Stimulated activated CD4-positive, alpha-beta T cell treated with anti-CD3 and anti-CD28 coated beads, Interleukin-4, amount 100 ng/mL, for 4 hours (primary cell): ENCODE results near the gene TMSB15A.
A peak's percentile ranks its signal among the peaks of the same experiment; 100 is the strongest.
"Not testable (repeated sequence)": the region's sequence is repeated elsewhere in the genome, so short reads cannot be mapped to it uniquely, and the experiment has no call there.

Experiments used
- DNase-seq, 2 experiments: peaks; one replicate each; pipeline ENCODE4 v3.0.0-alpha.2; 2020

TMSB15A gene

DNA sequence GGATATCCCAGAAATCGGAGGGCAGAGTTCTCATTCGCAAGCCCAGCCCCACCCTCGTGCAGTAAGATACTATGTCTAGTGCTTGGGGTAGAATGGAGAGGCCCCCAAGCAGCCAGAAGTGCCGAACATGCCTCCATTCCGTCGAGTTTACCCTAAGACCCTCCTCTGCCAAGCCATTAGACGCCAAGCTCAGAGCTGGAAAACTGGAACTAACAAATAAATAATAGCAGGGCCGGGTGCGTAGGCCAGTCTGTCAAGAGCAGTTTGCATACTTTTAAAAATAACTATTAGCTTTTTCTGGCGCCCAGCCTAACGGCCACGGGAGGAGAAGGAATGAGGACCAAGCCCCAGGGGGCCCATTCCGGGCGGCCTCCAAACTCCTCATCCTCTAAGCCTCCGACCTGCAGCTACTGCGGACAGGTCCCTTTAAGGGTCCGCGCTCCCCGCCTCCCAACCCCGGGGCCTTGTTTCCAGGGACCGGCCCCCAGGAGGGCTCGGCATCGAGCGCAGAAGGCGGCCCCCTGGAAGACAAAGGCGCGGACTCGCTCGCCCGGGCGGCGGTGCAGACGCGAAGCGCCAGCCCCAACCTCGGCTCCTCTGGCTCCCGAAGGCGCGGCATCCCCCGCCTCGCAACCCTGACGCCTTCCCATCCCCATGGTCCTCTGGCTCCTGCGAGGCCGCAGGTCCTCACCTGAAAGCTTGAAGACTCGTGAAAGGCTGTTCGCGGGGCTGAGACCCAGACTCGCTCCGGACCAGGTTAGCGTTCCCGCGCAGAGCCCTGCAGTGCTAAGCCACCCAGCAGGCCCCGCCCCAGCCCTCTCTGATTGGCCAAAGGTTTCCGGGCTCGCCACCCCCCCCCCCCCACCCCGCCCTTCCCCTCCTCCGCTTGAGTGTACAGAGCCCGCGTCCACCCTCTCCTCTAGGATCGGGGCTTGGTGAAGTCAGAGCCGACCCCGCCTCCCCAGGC is at the start of gene TMSB15A:
Gene TMSB15A, minus strand, starts transcription at position 765 of the 967 bp plus-strand sequence.
- DNase-seq = peak; percentile 49 to 58

- DNase-seq = no peak
Observed at GRCh38 chrX:102560423-102561068, 44.0 kb upstream of the TMSB15A start.

- no peak for DNase-seq
Observed at GRCh38 chrX:102558607-102559006, 42.1 kb upstream of the TMSB15A start.

DNA sequence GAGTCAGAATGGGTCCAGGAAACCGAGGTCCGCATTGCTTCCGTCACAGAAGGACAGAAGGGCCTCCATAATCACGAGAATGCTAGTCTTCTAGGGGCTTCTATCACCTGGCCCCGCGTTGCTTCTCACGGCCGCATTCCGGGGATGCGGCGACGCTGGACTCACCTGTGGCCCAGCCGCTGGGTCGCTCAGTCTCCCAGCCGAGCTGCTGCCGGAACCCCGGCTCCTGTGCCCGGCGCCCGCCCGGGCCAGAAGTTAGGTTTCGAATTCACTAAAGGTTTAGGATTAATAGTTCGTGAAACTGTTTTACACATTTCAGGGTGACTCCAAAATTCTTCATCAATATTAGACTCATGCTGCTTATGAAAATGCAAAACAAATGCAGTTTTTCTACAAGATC is 31.7 kb upstream of the TMSB15A start:
- no peak for DNase-seq

- peak in 1 of 2 experiments; percentile 0 for DNase-seq
Observed at GRCh38 chrX:102546828-102547493, 30.4 kb upstream of the TMSB15A start.

DNA sequence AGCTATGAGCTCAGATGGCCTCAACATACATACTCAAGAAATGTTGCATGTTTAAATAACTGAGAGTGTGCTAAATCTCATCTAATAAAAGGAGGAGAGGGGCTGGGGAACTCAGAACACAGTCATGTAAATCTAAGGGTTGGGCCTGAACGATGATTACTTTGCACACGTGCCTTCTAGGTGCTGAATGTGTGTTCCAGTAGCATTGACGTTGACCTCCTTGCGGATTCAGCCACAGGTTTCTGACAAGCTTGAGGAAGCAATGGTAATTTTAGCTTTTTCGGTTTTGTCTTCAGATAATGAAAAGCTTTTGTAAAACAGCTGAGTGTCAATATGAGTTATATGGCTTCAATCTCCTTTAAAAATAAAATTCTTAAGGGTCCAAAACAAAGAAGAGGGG is 29.6 kb upstream of the TMSB15A start:
- not testable (repeated sequence) for DNase-seq

- DNase-seq = no peak
Observed at GRCh38 chrX:102535958-102536357, 19.4 kb upstream of the TMSB15A start.

DNA sequence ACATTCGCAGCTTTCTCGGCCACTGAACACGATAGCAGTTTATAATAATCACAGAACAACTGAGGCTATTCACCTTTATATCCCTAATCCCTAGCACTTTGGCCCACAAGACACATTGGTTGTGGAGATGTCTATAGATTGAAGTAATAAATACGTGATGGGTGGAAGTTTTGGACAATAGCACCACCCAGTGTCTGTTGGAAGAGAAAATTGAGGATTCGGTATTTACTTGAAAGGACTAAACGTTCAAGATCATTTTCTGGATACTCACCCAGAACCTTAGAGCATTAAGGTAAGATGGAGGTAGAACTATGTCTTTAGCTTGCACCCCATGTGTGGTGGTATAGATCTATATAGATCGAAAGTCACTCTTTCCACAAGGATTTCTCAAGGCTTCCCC is 787 bp upstream of the TMSB15A start:
- no peak for DNase-seq

DNA sequence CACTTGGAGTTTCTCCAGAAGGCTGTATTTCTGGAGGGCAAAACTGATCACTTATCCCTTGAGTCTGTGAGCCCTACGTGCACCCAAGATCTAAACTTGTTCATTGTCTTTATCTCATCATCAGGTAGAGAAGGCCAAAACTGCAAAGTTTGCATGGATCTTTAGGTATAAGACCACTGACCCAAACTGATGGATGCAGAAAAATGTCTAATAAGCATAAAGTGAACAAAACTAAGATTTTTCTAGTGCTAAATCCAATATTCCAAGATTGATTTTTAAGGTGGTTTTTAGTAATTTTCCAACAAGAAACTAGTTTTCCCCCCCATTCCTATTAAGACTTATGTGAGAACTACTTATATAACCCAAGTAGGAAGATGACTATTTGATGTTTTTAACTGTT is 2.0 kb downstream of the TMSB15A start:
- no peak for DNase-seq

DNA sequence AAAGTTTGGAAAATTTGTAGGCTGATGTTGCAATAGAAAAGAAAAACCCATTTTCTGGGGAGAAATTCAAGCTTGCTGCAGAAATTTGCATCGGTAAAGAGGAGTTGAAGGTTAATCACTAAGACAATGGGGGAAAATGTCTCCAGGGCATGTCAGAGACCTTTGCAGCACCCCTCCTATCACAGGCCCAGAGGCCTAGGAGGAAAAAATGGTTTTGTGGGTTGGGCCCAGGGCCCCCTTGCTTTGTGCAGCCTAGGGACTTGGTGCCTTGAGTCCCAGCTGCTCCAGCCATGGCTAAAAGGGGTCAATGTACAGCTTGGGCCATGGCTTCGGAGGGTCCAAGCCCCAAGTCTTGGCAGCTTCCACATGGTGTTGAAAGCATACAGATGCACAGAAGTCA is 17.8 kb downstream of the TMSB15A start:
- DNase-seq = no peak

- no peak for DNase-seq
Observed at GRCh38 chrX:102491766-102492165, 24.8 kb downstream of the TMSB15A start.

DNA sequence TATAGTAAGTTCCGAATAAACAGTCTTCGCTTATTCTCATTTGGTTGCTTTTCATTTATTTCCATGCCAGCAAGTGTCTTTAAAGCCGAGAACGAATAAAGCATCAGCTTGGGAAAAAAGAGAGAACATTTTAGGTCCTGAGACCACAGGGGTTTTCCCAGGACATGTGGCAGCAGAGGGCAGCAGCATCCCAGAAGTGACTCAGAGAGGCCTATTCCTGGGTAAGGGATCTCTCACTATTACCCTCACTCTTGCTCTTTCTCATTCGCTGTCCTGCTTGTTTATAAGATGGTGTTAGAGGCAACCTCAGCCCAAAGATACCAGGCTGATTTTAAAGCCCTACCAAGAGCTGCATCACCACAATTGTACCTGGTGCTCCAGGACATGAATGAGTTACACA is 37.8 kb downstream of the TMSB15A start:
- DNase-seq = not testable (repeated sequence)

GRCh38 chrX:102471762-102472220 is 44.7 kb downstream of the TMSB15A start, which contains the start of gene TCP11X2:
TCP11X2 (minus strand) TSS chrX:102471812.
- DNase-seq = not testable (repeated sequence)

DNA sequence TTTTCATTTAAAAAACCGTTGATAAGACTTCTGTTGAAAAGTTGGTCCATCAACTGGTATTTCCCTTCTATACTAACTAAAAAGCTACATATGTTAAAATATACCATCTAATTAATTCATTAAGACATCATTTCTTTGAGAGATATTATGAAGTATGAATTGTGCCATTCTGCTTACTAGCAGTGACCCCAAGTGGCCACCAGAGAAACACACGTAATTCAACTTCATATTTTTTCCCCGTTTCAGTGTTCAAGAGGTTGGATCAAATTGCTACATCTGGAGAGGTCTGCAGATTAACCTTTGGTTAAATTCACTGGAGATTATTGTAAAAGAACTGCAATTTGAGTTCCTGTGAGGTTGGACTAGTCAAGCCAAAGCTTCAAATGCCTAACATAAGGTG is 46.3 kb downstream of the TMSB15A start:
- DNase-seq = not testable (repeated sequence)
